ENCODE measurements around the gene B4GALT2. TPM values are rescaled to one million over a fixed set of nuclear protein-coding genes. Genes with fewer than 3 reads are reported as not detected.

The B4GALT2 gene
- 10 to 100 TPM; 45.3 to 94.5 (median 77.5) TPM for total RNA-seq

DNA sequence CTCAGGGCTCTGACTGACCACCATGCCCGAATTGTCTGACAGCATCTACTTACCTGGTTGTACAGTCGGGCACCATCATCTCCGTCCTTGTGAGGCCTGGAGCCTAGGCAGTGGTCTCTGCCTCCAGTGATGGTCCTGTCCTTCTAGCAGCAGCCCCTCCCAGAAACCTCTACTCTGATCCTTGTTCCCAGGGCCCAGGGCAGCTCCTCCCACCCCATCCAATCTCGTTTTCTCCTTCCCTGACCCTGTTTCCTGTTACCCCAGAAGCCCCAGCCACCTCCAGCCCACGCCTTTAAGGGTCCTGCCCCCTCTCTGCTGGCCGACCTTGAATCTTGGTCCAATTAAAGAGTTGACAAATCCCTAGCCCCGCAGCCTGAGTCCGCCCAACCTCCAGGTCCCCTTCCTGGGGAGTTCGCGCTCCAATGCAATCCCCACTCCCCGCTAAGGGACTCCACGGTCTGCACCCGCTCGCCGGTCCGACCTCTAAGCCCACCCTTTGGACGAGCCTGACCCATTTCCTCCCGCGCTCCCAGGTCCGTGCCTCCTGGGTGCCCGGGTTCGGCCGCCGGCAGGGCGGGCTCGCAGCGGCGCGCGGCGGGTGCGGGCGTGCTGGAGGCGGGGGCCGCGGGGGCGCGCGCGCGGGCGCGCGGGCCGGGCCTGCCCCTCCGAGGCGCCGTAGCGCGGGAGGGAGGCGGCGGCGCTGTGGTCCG lies at the start of gene B4GALT2:
Gene B4GALT2 (plus strand): TSS at position 660 of the 710 bp plus-strand sequence. CDS start 1,951 bp downstream, outside the sequence.
- DNase-seq (ENCODE audit: extremely low spot score), result no peak
- Histone ChIP-seq H3K4me3 (peak within 1 kb of the TSS; percentile 72 to 89 (median 83)), H3K9me3 (no peaks in the 10 kb centered on the region), H3K27ac (replicated peaks in 1 of 4) (peak within 1 kb of the TSS; percentile 57 to 75 (median 63)), H3K4me1 (peaks cover 47 to 69% (median 59%) of the 10 kb centered on the region in 4 donors), H3K27me3 (no peaks in the 10 kb centered on the region), H3K36me3 (peaks cover 13 to 37% (median 28%) of the 10 kb centered on the region in 4 donors)
- 10% methylated on average over 20 of the region's 54 CpGs for WGBS
- intact Hi-C loops (cut with DNase I), result no loop called here
- no peak for TF ChIP-seq POLR2A (IDR thresholded peaks at IDR 0.05; ENCODE audit: low read depth)
- no peak for TF ChIP-seq POLR2AphosphoS5 (IDR thresholded peaks at IDR 0.05)
- no peak for TF ChIP-seq EP300 (IDR thresholded peaks at IDR 0.05)
- no peak for TF ChIP-seq CTCF (IDR thresholded peaks at IDR 0.05)

- peaks cover 6 to 28% (median 27%) of the 10 kb centered on the region in 4 donors for H3K4me1 ChIP-seq
- H3K27ac ChIP-seq (replicated peaks in 1 of 4), result no peak overlapping the region
- H3K9me3 ChIP-seq, result no peaks in the 10 kb centered on the region
- H3K27me3 ChIP-seq, result peaks cover 0 to 11% (median 0%) of the 10 kb centered on the region in 4 donors
- H3K36me3 ChIP-seq, result peaks cover 6 to 27% (median 19%) of the 10 kb centered on the region in 4 donors
- TF ChIP-seq POLR2A (IDR thresholded peaks at IDR 0.05; ENCODE audit: low read depth) (no peak), CTCF (IDR thresholded peaks at IDR 0.05) (peak in 1 of 3 experiments; percentile 32)
- no peak for DNase-seq (ENCODE audit: extremely low spot score)
- intact Hi-C loops (cut with DNase I), result loop anchor here (10.0 kb wide), 1 partner anchor 396 kb away; the partner anchor contains the start of gene PTPRF
- 98% methylated on average over 4 of the region's 10 CpGs for WGBS
- H3K4me3 ChIP-seq, result no peak overlapping the region
These were observed 48.7 kb upstream of the B4GALT2 start for GRCh38 chr1:43930168-43930948.

DNA sequence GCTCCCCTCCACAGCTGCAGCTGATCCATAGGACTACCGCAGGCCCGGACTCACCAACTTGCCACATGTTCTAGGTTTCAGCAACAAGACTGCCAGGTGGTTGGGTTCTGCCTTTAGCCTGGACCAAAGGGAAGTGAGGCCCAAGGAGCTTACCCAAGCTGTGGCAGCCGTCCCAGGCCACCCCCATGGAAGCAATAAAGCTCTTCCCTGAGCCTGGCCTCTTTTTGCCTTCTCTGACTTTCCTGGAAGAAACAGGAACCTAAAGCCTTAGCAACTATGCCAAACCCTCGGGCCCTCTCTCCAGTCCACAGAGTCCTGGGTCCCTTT lies 48.1 kb upstream of the B4GALT2 start:
- no peak for DNase-seq (ENCODE audit: extremely low spot score)
- peaks cover 11 to 34% (median 33%) of the 10 kb centered on the region in 4 donors for H3K4me1 ChIP-seq
- H3K27me3 ChIP-seq, result peaks cover 0 to 16% (median 0%) of the 10 kb centered on the region in 4 donors
- no peak overlapping the region for H3K27ac ChIP-seq (replicated peaks in 1 of 4)
- peaks cover under 1 to 21% (median 13%) of the 10 kb centered on the region in 4 donors for H3K36me3 ChIP-seq
- intact Hi-C loops (cut with DNase I), result loop anchor here (10.0 kb wide), 1 partner anchor 396 kb away; the partner anchor contains the start of gene PTPRF
- 50% methylated on average over 2 of the region's 4 CpGs for WGBS
- no peak for TF ChIP-seq POLR2A (IDR thresholded peaks at IDR 0.05; ENCODE audit: low read depth)
- no peak for TF ChIP-seq CTCF (IDR thresholded peaks at IDR 0.05)
- no peak for TF ChIP-seq POLR2AphosphoS5 (IDR thresholded peaks at IDR 0.05)
- no peak for TF ChIP-seq EP300 (IDR thresholded peaks at IDR 0.05)
- no peak overlapping the region for H3K4me3 ChIP-seq
- H3K9me3 ChIP-seq, result no peaks in the 10 kb centered on the region

DNA sequence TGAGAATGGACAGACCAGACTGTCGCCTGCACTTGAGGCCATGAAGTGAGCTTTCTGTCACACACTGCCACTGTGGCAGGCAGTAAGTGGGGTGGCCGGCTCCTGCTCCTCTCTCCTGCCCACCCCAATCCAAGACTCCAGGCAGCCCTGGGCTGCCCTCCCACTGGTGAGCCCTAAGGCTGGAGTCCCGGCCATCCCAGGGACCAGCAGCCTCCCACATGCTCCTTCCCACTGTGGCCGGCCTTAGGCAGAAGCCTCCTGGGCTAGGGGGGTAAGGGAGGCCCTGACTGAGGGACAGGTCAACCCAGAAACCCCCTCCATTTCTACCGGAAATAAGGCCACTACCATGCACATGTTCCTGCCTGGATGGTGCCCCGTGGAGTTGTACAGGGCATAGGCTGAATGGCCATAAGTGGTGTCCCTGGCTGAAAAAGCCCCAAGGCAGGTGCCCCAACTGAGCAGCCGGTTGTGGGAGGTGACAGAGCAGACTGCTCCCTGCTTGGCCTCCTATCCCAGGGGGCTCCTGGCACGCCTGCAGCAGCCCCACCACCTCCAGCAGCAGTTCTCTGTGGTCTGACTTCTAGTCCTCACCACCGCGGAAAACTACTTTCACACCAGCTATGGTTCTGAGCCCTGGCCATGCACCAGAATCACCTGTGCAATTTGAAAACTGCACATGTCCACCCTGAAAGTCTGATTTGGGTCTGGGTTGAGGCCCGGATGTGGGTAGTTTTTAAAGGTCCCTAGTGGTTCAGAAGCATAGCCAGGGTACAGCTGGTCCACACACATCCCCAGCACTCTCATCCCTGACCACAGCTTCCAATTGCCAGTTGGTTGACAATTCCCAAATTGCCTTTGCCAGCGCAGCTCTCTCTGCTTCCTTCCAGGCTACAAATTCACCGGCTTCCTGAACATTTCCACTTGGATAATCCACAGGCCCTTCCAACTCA lies 47.0 kb upstream of the B4GALT2 start:
- intact Hi-C loops (cut with DNase I), result loop anchor here (10.0 kb wide), 1 partner anchor 397 kb away; the partner anchor contains the start of gene PTPRF
- WGBS, result 88% methylated on average over 7 of the region's 13 CpGs
- peaks cover 0 to 12% (median 7%) of the 10 kb centered on the region in 4 donors for H3K36me3 ChIP-seq
- no peak overlapping the region for H3K4me3 ChIP-seq
- H3K27ac ChIP-seq (replicated peaks in 1 of 4), result no peak overlapping the region
- H3K4me1 ChIP-seq, result peaks cover 17 to 43% (median 42%) of the 10 kb centered on the region in 4 donors
- no peaks in the 10 kb centered on the region for H3K9me3 ChIP-seq
- DNase-seq (ENCODE audit: extremely low spot score), result no peak
- no peak for TF ChIP-seq POLR2A (IDR thresholded peaks at IDR 0.05; ENCODE audit: low read depth)
- no peak for TF ChIP-seq EP300 (IDR thresholded peaks at IDR 0.05)
- no peak for TF ChIP-seq CTCF (IDR thresholded peaks at IDR 0.05)
- no peak for TF ChIP-seq POLR2AphosphoS5 (IDR thresholded peaks at IDR 0.05)
- peaks cover 0 to 18% (median 0%) of the 10 kb centered on the region in 4 donors for H3K27me3 ChIP-seq
